Measurements from ENCODE around the gene RNF123.

RNF123 gene

GRCh38 chr3:49750056-49750455 is 60.7 kb downstream of the RNF123 start:
- DNase-seq (ENCODE audit: low spot score): no peak

- DNase-seq (ENCODE audit: low spot score): no peak
Observed at GRCh38 chr3:49751501-49751900, 62.1 kb downstream of the RNF123 start.

- DNase-seq (ENCODE audit: low spot score): no peak
Observed at GRCh38 chr3:49754536-49754935, 65.2 kb downstream of the RNF123 start.

- no peak for DNase-seq (ENCODE audit: low spot score)
Observed at GRCh38 chr3:49756036-49756435, 66.7 kb downstream of the RNF123 start.

GRCh38 chr3:49757197-49757596 is 67.8 kb downstream of the RNF123 start:
- DNase-seq (ENCODE audit: low spot score): no peak

GRCh38 chr3:49759226-49759625 is 69.9 kb downstream of the RNF123 start:
- DNase-seq (ENCODE audit: low spot score): no peak

- no peak for DNase-seq (ENCODE audit: low spot score)
Observed at GRCh38 chr3:49761661-49762060, 72.3 kb downstream of the RNF123 start.

- DNase-seq (ENCODE audit: low spot score): no peak
Observed at GRCh38 chr3:49763981-49764380, 74.6 kb downstream of the RNF123 start.

- no peak for DNase-seq (ENCODE audit: low spot score)
Observed at GRCh38 chr3:49769286-49769915, 80.0 kb downstream of the RNF123 start.

GRCh38 chr3:49769926-49770325 is 80.6 kb downstream of the RNF123 start:
- DNase-seq (ENCODE audit: low spot score): no peak
